GM23338 (cell line): Measurements from ENCODE around the gene MYO1F. TPM values are rescaled to one million over a fixed set of nuclear protein-coding genes. Genes with fewer than 3 reads are reported as not detected.

Experiments used
- ATAC-seq: fragments of 200-7000 bp; cut with Tn5 transposase; 3 replicates; pipeline ENCODE4 v1.9.1; 2020
- DNase-seq: peaks from one replicate; pipeline ENCODE4 v3.0.0-alpha.2; 2015; ENCODE audit warnings: low spot score
- H2AFZ ChIP-seq: fragments of 200-600 bp; sonication (generic); 2 replicates; pipeline ENCODE4 v1.8.0; 2016; ENCODE audit warnings: antibody characterized with exemption, mild to moderate bottlenecking, moderate library complexity
- H3F3A ChIP-seq: fragments of 200-600 bp; sonication (generic); replicated peaks from 2 replicates; pipeline ENCODE4 v1.8.0; 2017; ENCODE audit warnings: antibody characterized with exemption, mixed run types, low read depth
- H3K27ac ChIP-seq: fragments of 200-600 bp; sonication (generic); 2 replicates; pipeline ENCODE4 v1.6.1; 2016; ENCODE audit warnings: low read depth
- H3K27me3 ChIP-seq: fragments of 200-600 bp; sonication (generic); 2 replicates; pipeline ENCODE4 v1.8.0; 2016; ENCODE audit warnings: mild to moderate bottlenecking, mixed run types, moderate library complexity; ENCODE audit not compliant: insufficient read depth
- H3K36me3 ChIP-seq: fragments of 200-600 bp; sonication (generic); 2 replicates; pipeline ENCODE4 v1.8.0; 2016; ENCODE audit warnings: mild to moderate bottlenecking; ENCODE audit not compliant: insufficient read depth
- H3K4me1 ChIP-seq: fragments of 200-600 bp; sonication (generic); 2 replicates; pipeline ENCODE4 v1.8.0; 2016; ENCODE audit warnings: mild to moderate bottlenecking, moderate library complexity; ENCODE audit not compliant: insufficient read depth
- H3K4me2 ChIP-seq: fragments of 200-600 bp; sonication (generic); 2 replicates; pipeline ENCODE4 v1.7.1; 2017; ENCODE audit warnings: mixed run types
- H3K4me3 ChIP-seq: fragments of 200-600 bp; sonication (generic); 2 replicates; pipeline ENCODE4 v1.6.1; 2016; ENCODE audit warnings: mixed run types
- H3K79me2 ChIP-seq: fragments of 200-600 bp; sonication (generic); replicated peaks from 2 replicates; pipeline ENCODE4 v1.8.0; 2017; ENCODE audit warnings: mild to moderate bottlenecking; ENCODE audit not compliant: insufficient read depth
- H3K9me2 ChIP-seq: fragments of 200-600 bp; sonication (generic); 2 replicates; pipeline ENCODE4 v1.8.0; 2017; ENCODE audit not compliant: insufficient read depth
- H4K20me1 ChIP-seq: fragments of 200-600 bp; sonication (generic); replicated peaks from 2 replicates; pipeline ENCODE4 v1.8.0; 2017; ENCODE audit warnings: mild to moderate bottlenecking; ENCODE audit not compliant: insufficient read depth
- H3K27ac Mint-ChIP-seq: 2 replicates; pipeline ENCODE4 v1.8.0; 2020; ENCODE audit warnings: inconsistent platforms, mild to moderate bottlenecking, moderate library complexity, mixed read lengths
- H3K27me3 Mint-ChIP-seq: 3 replicates; pipeline ENCODE4 v1.8.0; 2022; ENCODE audit warnings: low read depth, mild to moderate bottlenecking, moderate library complexity, mixed read lengths, inconsistent platforms; ENCODE audit not compliant: insufficient read depth, poor library complexity
- H3K36me3 Mint-ChIP-seq: 3 replicates; pipeline ENCODE4 v1.8.0; 2021; ENCODE audit warnings: low read depth, mild to moderate bottlenecking, inconsistent platforms, moderate library complexity, mixed read lengths
- H3K4me1 Mint-ChIP-seq: 3 replicates; pipeline ENCODE4 v1.8.0; 2020; ENCODE audit warnings: mild to moderate bottlenecking, inconsistent platforms, mixed read lengths
- H3K4me3 Mint-ChIP-seq: 3 replicates; pipeline ENCODE4 v1.8.0; 2021; ENCODE audit warnings: moderate library complexity, mild to moderate bottlenecking, inconsistent platforms, mixed read lengths
- H3K9me3 Mint-ChIP-seq: 3 replicates; pipeline ENCODE4 v1.8.0; 2020; ENCODE audit warnings: moderate library complexity, mild to moderate bottlenecking, inconsistent platforms, mixed read lengths
- CREB1 ChIP-seq: fragments of 250-450 bp; sonication (Bioruptor Pico); IDR thresholded peaks from 2 replicates; pipeline ENCODE4 v1.5.0; 2020; ENCODE audit warnings: low read depth, mild to moderate bottlenecking, moderate library complexity
- CTCF ChIP-seq, 2 experiments: fragments of 200-600 bp in 1 of 2; sonication (generic) in 1 of 2; conservative IDR thresholded peaks; 2 replicates each; pipeline versions ENCODE4 v1.5.1 to v1.6.1; 2016 to 2017; ENCODE audit warnings: antibody characterized with exemption in 2 of 2, low read depth in 2 of 2, mild to moderate bottlenecking in 2 of 2, moderate library complexity in 1 of 2
- ETS1 ChIP-seq: IDR thresholded peaks from 2 replicates; pipeline ENCODE4 v1.6.1; 2016; ENCODE audit warnings: antibody characterized with exemption
- NANOG ChIP-seq: IDR thresholded peaks from 2 replicates; pipeline ENCODE4 v1.6.1; 2016; ENCODE audit warnings: antibody characterized with exemption, borderline replicate concordance
- POLR2AphosphoS5 ChIP-seq: IDR thresholded peaks from 2 replicates; pipeline ENCODE4 v1.6.1; 2016; ENCODE audit warnings: antibody characterized with exemption, low read depth
- REST ChIP-seq: IDR thresholded peaks from one replicate; pipeline ENCODE4 v1.6.1; 2018; ENCODE audit warnings: antibody characterized with exemption; ENCODE audit not compliant: unreplicated experiment
- STAT1 ChIP-seq: IDR thresholded peaks from one replicate; pipeline ENCODE4 v1.6.1; 2016; ENCODE audit warnings: antibody characterized with exemption; ENCODE audit not compliant: unreplicated experiment
- ZNF462 ChIP-seq: fragments of 250-450 bp; sonication (Bioruptor Pico); IDR thresholded peaks from 2 replicates; pipeline ENCODE4 v1.5.0; 2020; ENCODE audit warnings: mild to moderate bottlenecking, moderate library complexity
- polyA plus RNA-seq: library from polyadenylated mRNA; unstranded; fragments of >200 nt; fragmentation: Nextera tagmentation; extraction: Ambion mirVana; gene quantifications from 2 replicates; pipeline ENCODE4 v1.2.1, GENCODE V29; 2016
- total RNA-seq: library from RNA; depleted of rRNA; stranded (reverse); fragments of >200 nt; shearing (Covaris generic); gene quantifications from 2 replicates; pipeline ENCODE4 v1.2.3, GENCODE V29; 2014

MYO1F gene
- total and polyA plus RNA-seq, 2 experiments from 2014 or later: 3.9 to 5.7 TPM

- TF ChIP-seq REST (no peak), STAT1 (no peak), CREB1 (CRISPR knock-in tag) (no peak), CTCF (conservative IDR thresholded peaks at IDR 0.05; ENCODE audit: low read depth in 2 of 2) (no peak), NANOG (no peak), ETS1 (no peak), POLR2AphosphoS5 (no peak)
Measured at GRCh38 chr19:8607386-8607785, 30.1 kb upstream of the MYO1F start (continued).

- Histone ChIP-seq H3K27ac (no peak overlapping the region), H3K79me2 (peaks cover 43% of the 10 kb centered on the region), H3K4me2 (no peak overlapping the region), H3K4me1 (peaks cover 12% of the 10 kb centered on the region), H4K20me1 (no peaks in the 10 kb centered on the region; the same call in 1 of the 2 replicates), H3K27me3 (no peaks in the 10 kb centered on the region), H3F3A (peaks cover 4% of the 10 kb centered on the region; the same call in 1 of the 2 replicates), H3K36me3 (peaks cover 11% of the 10 kb centered on the region; the same call in 1 of the 2 replicates), H2AFZ (no peak overlapping the region), H3K4me3 (no peak overlapping the region), H3K9me2 (no peaks in the 10 kb centered on the region)
- ATAC-seq: no peak
- Mint-ChIP-seq H3K36me3 (peaks cover 73% of the 10 kb centered on the region), H3K4me1 (peaks cover 23% of the 10 kb centered on the region), H3K27me3 (peaks cover 23% of the 10 kb centered on the region), H3K4me3 (no peak overlapping the region), H3K27ac (no peak overlapping the region), H3K9me3 (peaks cover 14% of the 10 kb centered on the region; the same call in 2 of the 3 replicates)
- no peak for DNase-seq
- TF ChIP-seq ZNF462 (CRISPR knock-in tag): no peak
- no peak for TF ChIP-seq POLR2AphosphoS5
- TF ChIP-seq REST: no peak
Measured at GRCh38 chr19:8605514-8605913, 28.3 kb upstream of the MYO1F start.
